ENCODE results near the gene RIMBP2.

Gene RIMBP2

DNA sequence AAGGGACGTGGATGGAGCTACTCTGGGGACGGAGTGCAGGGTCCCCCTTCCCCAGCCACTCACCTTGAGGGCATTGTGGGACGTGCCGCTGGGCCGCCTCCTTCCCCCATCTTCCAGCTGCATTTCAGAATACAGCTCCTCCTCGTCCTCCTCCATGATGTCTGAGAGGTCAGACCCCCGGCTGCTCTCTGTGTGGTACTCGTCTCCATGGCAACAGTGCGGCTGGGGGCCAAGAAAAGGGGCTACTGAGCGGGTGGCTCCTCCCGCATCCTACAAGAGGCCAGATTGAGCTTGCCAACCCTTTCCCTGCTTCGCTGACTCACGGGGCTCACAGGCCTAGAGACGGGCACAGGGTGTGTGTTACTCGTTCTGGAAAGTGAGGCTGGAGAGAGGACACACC, 288.0 kb downstream of the RIMBP2 start:
- no peak for DNase-seq (ENCODE audit: low read depth in 3 of 3, low spot score in 1 of 3)

GRCh38 chr12:130427381-130427887, 288.7 kb downstream of the RIMBP2 start:
- DNase-seq (ENCODE audit: low read depth in 3 of 3, low spot score in 1 of 3): no peak

- DNase-seq (ENCODE audit: low read depth in 3 of 3, low spot score in 1 of 3): no peak
Measured at GRCh38 chr12:130425698-130426245, 290.3 kb downstream of the RIMBP2 start.

GRCh38 chr12:130424858-130425697, 291.0 kb downstream of the RIMBP2 start:
- DNase-seq (ENCODE audit: low read depth in 3 of 3, low spot score in 1 of 3): no peak

- no peak for DNase-seq (ENCODE audit: low read depth in 3 of 3, low spot score in 1 of 3)
Measured at GRCh38 chr12:130423991-130424857, 291.9 kb downstream of the RIMBP2 start.

GRCh38 chr12:130423136-130423535, 293.0 kb downstream of the RIMBP2 start:
- no peak for DNase-seq (ENCODE audit: low read depth in 3 of 3, low spot score in 1 of 3)

DNA sequence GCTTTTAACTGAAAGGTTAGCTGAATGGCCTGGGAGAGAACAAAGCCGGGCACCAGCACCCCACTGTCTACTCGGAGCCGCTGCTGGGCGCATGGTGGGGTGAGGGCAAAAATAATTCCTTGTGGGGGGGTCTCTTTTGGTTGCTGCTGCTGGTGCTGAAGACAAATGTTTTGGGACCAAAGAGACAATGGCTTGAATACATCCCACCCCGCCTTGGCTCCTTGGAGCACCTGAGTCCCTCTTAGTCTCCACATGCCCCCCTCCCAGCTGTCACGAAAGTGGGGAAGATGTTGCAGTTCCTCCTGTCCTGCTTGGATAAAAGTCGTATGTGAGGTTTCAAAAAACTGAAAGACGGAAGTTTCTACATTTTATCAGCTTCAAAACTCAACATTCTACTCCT, 293.4 kb downstream of the RIMBP2 start:
- no peak for DNase-seq (ENCODE audit: low read depth in 3 of 3, low spot score in 1 of 3)

GRCh38 chr12:130421896-130422295, 294.2 kb downstream of the RIMBP2 start:
- no peak for DNase-seq (ENCODE audit: low read depth in 3 of 3, low spot score in 1 of 3)

GRCh38 chr12:130420071-130420470, 296.0 kb downstream of the RIMBP2 start:
- no peak for DNase-seq (ENCODE audit: low read depth in 3 of 3, low spot score in 1 of 3)

- DNase-seq (ENCODE audit: low read depth in 3 of 3, low spot score in 1 of 3): no peak
Measured at GRCh38 chr12:130419116-130419515, 297.0 kb downstream of the RIMBP2 start.

DNA sequence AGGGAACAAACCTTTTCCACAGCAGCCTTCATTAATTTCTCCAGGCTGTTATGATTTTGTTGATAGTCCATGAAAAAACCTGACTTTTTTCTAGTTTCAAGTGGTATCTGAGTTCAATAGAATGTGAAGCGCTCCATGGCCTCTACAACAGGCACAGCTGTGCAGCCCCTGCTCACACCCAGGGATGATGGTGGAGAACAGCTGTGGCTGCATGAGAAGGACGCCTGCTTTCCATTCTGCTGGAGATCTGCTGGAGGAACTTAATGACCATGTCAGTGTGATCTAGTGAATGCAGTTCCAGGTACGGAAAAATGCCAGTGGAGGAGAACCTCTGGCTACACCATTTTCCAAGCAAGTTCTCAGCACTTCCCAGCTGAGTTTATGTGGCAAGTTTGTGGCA, 297.8 kb downstream of the RIMBP2 start:
- no peak for DNase-seq (ENCODE audit: low read depth in 3 of 3, low spot score in 1 of 3)

- no peak for DNase-seq (ENCODE audit: low read depth in 3 of 3, low spot score in 1 of 3)
Measured at GRCh38 chr12:130414381-130414780, 301.7 kb downstream of the RIMBP2 start.

DNA sequence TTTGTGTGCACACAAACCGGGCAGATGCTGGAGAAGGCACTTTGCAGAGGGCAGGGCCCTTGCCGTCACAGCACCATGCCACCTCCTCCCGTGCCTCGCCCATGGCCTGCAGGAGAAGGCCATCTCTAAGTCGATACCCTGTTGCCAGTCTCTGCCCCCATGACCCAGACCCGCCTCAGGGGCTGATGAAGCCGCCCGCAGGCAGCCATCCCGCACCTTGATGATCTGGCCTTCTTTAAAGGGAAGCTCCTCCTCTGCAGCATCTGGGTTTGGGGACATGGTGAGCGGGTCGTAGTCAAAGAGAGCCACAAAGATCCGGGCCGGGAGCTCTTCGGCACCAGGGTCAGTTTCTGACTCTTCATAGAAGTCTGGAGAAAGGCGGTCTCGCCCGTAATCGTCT, 302.2 kb downstream of the RIMBP2 start:
- DNase-seq (ENCODE audit: low read depth in 3 of 3, low spot score in 1 of 3): no peak

DNA sequence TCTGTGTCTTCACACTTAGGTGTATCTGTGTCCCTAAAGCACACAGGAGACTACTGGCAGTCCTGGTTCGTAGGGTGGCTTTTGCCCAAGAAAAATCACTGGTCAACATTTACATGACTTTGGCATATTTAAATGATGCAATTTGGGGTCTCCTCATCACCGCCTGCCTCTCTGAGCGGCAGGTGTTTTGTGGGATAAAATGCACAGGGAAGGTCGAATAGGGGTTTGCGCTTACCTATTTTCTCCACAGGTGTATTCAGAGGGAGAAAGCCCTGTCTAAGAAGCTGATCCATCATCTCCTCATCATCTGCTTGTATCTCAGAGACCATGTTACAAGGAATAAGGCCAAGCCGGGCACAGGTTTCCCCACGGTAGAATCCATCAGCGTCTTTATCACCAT, 303.7 kb downstream of the RIMBP2 start:
- DNase-seq (ENCODE audit: low read depth in 3 of 3, low spot score in 1 of 3): no peak

DNA sequence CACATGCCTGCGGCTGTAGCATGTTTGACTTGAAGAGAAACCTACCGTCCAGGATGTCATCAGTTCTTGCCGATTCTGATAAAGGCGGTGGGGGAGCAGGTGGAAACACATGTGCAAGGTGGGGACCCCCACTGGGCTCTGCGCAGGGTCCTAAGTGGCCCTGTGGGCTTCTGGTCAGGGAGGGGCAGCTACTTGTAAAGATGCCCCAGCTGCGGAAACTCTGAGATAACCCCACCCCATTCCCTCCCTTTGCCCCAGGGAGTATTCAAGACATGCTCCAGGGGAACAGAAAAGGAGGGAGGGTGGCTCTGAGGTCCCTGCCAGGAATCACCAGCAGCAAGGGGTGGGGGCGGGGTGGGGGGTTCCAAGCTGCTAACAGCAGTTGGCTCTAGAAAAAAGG, 310.8 kb downstream of the RIMBP2 start:
- DNase-seq (ENCODE audit: low read depth in 3 of 3, low spot score in 1 of 3): no peak

DNA sequence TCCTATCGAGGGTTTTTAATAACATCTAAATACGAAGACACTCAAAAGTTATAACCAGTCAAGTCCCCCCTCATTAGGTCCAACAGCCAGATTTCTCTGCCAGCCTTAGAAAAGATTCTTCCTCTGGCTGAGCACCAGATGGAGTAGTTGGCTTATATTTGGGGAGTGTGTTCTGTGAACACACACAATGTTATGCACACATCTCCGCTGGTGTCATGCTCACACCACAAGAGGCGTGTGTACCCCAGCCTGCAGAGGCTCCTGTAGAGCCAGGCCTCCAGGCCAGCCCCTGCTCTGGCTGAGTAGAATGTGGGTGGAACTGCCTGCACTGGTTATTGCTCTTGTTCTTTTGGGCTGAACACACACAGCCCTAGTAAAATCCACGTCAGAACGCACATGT, 314.4 kb downstream of the RIMBP2 start:
- no peak for DNase-seq (ENCODE audit: low read depth in 3 of 3, low spot score in 1 of 3)

DNA sequence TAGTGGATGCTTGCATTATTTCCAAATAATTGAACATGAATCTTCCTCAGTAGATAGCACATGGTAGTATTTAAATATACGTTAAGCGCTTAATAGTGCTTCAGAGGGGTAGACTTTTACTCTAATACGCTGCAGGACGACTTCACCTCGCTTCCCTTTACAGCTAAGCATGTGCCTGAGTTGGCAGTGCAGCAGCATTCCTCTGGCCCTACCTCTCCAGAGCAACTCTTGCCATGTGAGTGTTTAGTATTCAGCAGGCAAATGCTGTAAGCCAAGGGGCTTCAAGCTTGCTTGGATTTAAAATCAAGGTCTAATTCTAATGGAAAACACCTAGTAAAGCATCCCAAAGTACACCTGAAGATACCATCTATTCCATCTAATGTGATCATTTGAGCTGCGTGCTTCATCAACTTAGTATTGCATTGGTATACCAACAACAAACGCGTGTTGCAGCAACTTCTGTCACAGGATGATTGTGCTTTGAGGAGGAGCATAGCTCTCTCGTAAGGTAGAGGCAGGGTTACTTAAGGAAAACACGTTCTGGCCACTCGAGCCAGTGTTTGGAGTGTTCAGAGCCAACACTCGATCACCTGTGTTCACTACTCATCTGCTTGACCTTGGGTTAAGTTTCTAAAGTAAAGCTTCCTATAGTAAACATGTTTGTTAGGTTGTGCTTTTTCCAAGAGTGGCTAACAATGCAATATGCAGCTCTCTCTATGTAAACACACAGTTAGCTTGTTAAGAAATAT, 317.8 kb downstream of the RIMBP2 start:
- DNase-seq (ENCODE audit: low read depth in 3 of 3, low spot score in 1 of 3): no peak

GRCh38 chr12:130396667-130397066, 319.4 kb downstream of the RIMBP2 start:
- DNase-seq (ENCODE audit: low read depth in 3 of 3, low spot score in 1 of 3): no peak

GRCh38 chr12:130394906-130395305, 321.2 kb downstream of the RIMBP2 start:
- DNase-seq (ENCODE audit: low read depth in 3 of 3, low spot score in 1 of 3): no peak

DNA sequence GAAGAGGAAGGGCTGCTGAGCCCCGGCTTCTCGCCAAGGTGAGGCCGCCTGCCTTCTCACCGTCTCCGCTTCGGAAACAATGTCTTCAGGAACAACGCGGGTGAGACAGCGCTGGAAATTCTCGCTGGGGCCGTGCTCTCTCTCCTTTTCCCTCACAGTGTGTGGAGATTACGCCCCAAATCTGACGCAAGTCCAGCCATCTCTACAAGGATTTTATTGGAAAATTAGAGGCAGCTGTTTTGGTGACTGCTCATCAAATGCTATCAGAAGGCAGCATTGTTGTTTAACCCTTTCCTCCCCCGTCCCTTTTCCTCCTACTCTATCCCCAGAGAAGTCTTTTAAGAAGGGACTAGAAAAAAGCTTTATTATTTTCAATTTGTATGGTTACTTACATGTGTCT, 324.9 kb downstream of the RIMBP2 start:
- no peak for DNase-seq (ENCODE audit: low read depth in 3 of 3, low spot score in 1 of 3)

DNA sequence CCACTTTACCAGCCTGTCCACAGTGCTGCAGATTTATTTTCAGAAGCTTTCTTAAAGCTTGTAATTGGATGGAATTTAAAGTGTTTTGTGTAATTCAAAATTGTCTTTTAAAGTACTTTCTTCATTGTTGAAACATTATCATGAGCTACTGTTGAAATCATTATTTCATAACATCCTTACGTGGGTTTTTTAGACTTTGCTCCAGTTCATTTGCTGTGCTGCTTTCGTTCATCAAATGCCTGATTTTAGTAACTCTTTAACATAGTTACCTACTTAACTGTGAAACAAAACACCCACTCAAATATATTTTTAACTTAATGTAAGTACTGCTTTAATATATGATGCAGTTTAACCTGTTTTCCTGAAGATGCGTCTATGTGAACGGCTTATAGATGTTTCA, 330.9 kb downstream of the RIMBP2 start:
- no peak for DNase-seq (ENCODE audit: low read depth in 3 of 3, low spot score in 1 of 3)

Data from stimulated activated CD4-positive, alpha-beta T cell treated with anti-CD3 and anti-CD28 coated beads, TNF-alpha, amount 100 ng/mL, for 1 hour (primary cell).